Measurements from ENCODE around the gene CKLF.
A peak's percentile ranks its signal among the peaks of the same experiment; 100 is the strongest.
"Not testable (repeated sequence)": the region's sequence is repeated elsewhere in the genome, so short reads cannot be mapped to it uniquely, and the experiment has no call there.

CKLF gene

GRCh38 chr16:66544016-66544757, 8.2 kb upstream of the CKLF start:
- no peak for DNase-seq

- DNase-seq: no peak
Measured at GRCh38 chr16:66547101-66547989, 5.0 kb upstream of the CKLF start.

GRCh38 chr16:66548068-66548467, 4.3 kb upstream of the CKLF start:
- no peak for DNase-seq

GRCh38 chr16:66548868-66549267, 3.5 kb upstream of the CKLF start:
- DNase-seq: no peak

- peak in 1 of 2 experiments; percentile 77 for DNase-seq
Measured at GRCh38 chr16:66549284-66550131, 2.9 kb upstream of the CKLF start, which contains the start of gene TK2. TK2 (minus strand) TSS chr16:66550122; CDS start chr16:66550061, 61 bp downstream.

GRCh38 chr16:66551348-66551759, 1.0 kb upstream of the CKLF start:
- DNase-seq: peak in 1 of 2 experiments; percentile 44

- no peak for DNase-seq
Measured at GRCh38 chr16:66551788-66552285, 539 bp upstream of the CKLF start.

GRCh38 chr16:66553223-66553622, 847 bp downstream of the CKLF start:
- DNase-seq: no peak

GRCh38 chr16:66554021-66554420, 1.6 kb downstream of the CKLF start:
- DNase-seq: no peak

- no peak for DNase-seq
Measured at GRCh38 chr16:66554495-66554894, 2.1 kb downstream of the CKLF start.

GRCh38 chr16:66560107-66560506, 7.7 kb downstream of the CKLF start:
- no peak for DNase-seq

- DNase-seq: no peak
Measured at GRCh38 chr16:66561381-66562080, 9.2 kb downstream of the CKLF start.

- no peak for DNase-seq
Measured at GRCh38 chr16:66562409-66562808, 10.0 kb downstream of the CKLF start.

- DNase-seq: no peak
Measured at GRCh38 chr16:66562986-66563385, 10.6 kb downstream of the CKLF start.

- no peak for DNase-seq
Measured at GRCh38 chr16:66563574-66564334, 11.4 kb downstream of the CKLF start.

- no peak for DNase-seq
Measured at GRCh38 chr16:66566051-66566901, 13.9 kb downstream of the CKLF start, which contains the start of gene CMTM1. CMTM1 (plus strand) TSS chr16:66566439; CDS start chr16:66566514, 75 bp downstream.

- DNase-seq: not testable (repeated sequence)
Measured at GRCh38 chr16:66567270-66567669, 14.9 kb downstream of the CKLF start.

- DNase-seq: no peak
Measured at GRCh38 chr16:66568355-66568754, 16.0 kb downstream of the CKLF start.

- no peak for DNase-seq
Measured at GRCh38 chr16:66569131-66569530, 16.8 kb downstream of the CKLF start.

GRCh38 chr16:66569827-66570405, 17.5 kb downstream of the CKLF start:
- no peak for DNase-seq

All from NCI-H526 (cell line).